ENCODE results near the gene ZNF511. TPM values are rescaled to one million over a fixed set of nuclear protein-coding genes. Genes with fewer than 3 reads are reported as not detected.

ZNF511 gene
- total RNA-seq, 1 experiment from 2014 or later, result 89.4 TPM

GRCh38 chr10:133270204-133270603 lies 38.5 kb upstream of the ZNF511 start:
- Histone ChIP-seq H4K20me1 (ENCODE audit: control insufficient read depth, insufficient read depth, insufficient read length) (no peaks in the 10 kb centered on the region), H3K9me3 (ENCODE audit: control insufficient read depth, low read depth, low read length) (no peaks in the 10 kb centered on the region), H3T11ph (ENCODE audit: low read length) (no peak overlapping the region), H3K4me1 (ENCODE audit: insufficient read depth, low read length) (no peaks in the 10 kb centered on the region), H3K4ac (ENCODE audit: low read depth, low read length) (no peak overlapping the region), H2AK5ac (ENCODE audit: insufficient read length, low read length) (no peak overlapping the region), H3K14ac (ENCODE audit: insufficient read depth, low read length) (no peak overlapping the region), H2BK120ac (ENCODE audit: low read depth, low read length, poor library complexity, severe bottlenecking) (no peak overlapping the region), H3K18ac (ENCODE audit: insufficient read length, low read depth, low read length) (no peak overlapping the region), H2BK20ac (ENCODE audit: low read depth, low read length, poor library complexity, severe bottlenecking) (no peak overlapping the region), H3K23me2 (ENCODE audit: insufficient read length, low read depth, low read length, poor library complexity, severe bottlenecking) (no peaks in the 10 kb centered on the region), H3K27me3 (ENCODE audit: insufficient read depth, low read length) (no peaks in the 10 kb centered on the region), H2BK15ac (ENCODE audit: low read depth, low read length) (no peak overlapping the region), H3K4me2 (ENCODE audit: insufficient read depth, insufficient read length, low read length) (no peak overlapping the region), H3K9ac (ENCODE audit: extremely low read depth, insufficient read length, low read length) (no peak overlapping the region), H4K5ac (ENCODE audit: insufficient read length, low read depth, low read length) (no peak overlapping the region), H2BK5ac (ENCODE audit: insufficient read length, low read length) (no peak overlapping the region), H3K79me1 (ENCODE audit: insufficient read depth, low read depth, low read length, poor library complexity, severe bottlenecking) (no peaks in the 10 kb centered on the region), H3K27ac (ENCODE audit: insufficient read length, low read depth, low read length) (no peak overlapping the region), H2AFZ (ENCODE audit: low read length) (no peak overlapping the region), H3K79me2 (ENCODE audit: insufficient read depth, low read length) (no peaks in the 10 kb centered on the region), H4K91ac (ENCODE audit: insufficient read length, low read depth, low read length) (no peak overlapping the region), H3K56ac (ENCODE audit: insufficient read length, low read depth, low read length) (no peak overlapping the region), H4K8ac (replicated peaks; ENCODE audit: insufficient read length, low read depth, low read length) (no peak overlapping the region), H3K23ac (ENCODE audit: insufficient read length, low read depth, low read length) (no peak overlapping the region), H2BK12ac (ENCODE audit: insufficient read length, low read depth, low read length) (no peak overlapping the region)
- Mint-ChIP-seq H3K4me1 (no peaks in the 10 kb centered on the region), H3K27ac (no peak overlapping the region), H3K9me3 (no peaks in the 10 kb centered on the region), H3K4me3 (no peak overlapping the region), H3K27me3 (ENCODE audit: low read depth) (no peaks in the 10 kb centered on the region; the same call in 1 of the 2 replicates), H3K36me3 (ENCODE audit: insufficient read depth in 1 of 3, low read depth in 3 of 3) (no peaks in the 10 kb centered on the region)
- no CpG with 5 or more reads among the region's 20 CpGs for WGBS (ENCODE audit: extremely low coverage, insufficient read length, low lambda C conversion rate)
- no peak for TF ChIP-seq CTCF (conservative IDR thresholded peaks at IDR 0.05)
- DNase-seq, result no peak
